GM18520 (cell line): ENCODE measurements around the gene GTF2H3.

Source experiments
- ATAC-seq: cut with Tn5 transposase; IDR thresholded peaks from one replicate; pipeline ENCODE4 v1.9.1; 2021; ENCODE audit not compliant: unreplicated experiment

GTF2H3 gene

DNA sequence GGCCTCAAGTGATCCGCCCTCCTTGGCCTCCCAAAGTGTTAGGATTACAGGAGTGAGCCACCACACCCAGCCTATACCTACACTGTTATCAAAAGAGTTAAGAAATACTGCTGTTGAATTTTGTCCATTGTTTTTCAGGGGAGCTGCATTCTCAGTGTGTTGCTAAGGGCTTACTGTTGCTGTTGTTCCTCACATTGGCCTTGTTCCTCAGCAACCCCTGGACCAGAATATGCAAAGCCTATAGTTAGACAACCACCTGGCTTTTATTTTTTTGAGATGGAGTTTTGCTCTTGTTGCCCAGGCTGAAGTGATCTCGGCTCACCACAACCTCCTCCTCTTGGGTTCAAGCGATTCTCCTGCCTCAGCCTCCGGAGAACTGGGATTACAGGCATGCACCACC, 73.8 kb downstream of the GTF2H3 start:
- ATAC-seq, result no peak
